ENCODE results near the gene ADCY9.

Gene ADCY9

GRCh38 chr16:3938471-3938842 lies 177.8 kb downstream of the ADCY9 start:
- no peak overlapping the region for H3K18ac ChIP-seq (ENCODE audit: low read depth in 1 of 2, low read length in 2 of 2)
- H2BK12ac ChIP-seq (ENCODE audit: low read length in 2 of 2), result peak overlapping the region in 1 of 2 experiments; percentile 0
- no peak overlapping the region for H4K91ac ChIP-seq (ENCODE audit: low read length)
- H3K9ac ChIP-seq (ENCODE audit: low read length), result peak overlapping the region; percentile 82
- H3K27me3 ChIP-seq (ENCODE audit: control insufficient read depth in 1 of 2, insufficient read depth in 1 of 2, low read length in 2 of 2), result no peaks in the 10 kb centered on the region
- peaks cover 13% of the 10 kb centered on the region for H3K4me1 ChIP-seq (ENCODE audit: control insufficient read depth, insufficient read depth, low read depth, low read length)
- H2BK5ac ChIP-seq (ENCODE audit: low read depth, low read length, poor library complexity, severe bottlenecking), result no peak overlapping the region
- no peak overlapping the region for H3K4me2 ChIP-seq (ENCODE audit: low read length, poor library complexity, severe bottlenecking)
- H4K8ac ChIP-seq (ENCODE audit: low read length), result no peak overlapping the region
- no peak overlapping the region for H3K14ac ChIP-seq (ENCODE audit: low read length in 2 of 2)
- no peak overlapping the region for H3K27ac ChIP-seq (ENCODE audit: low read length, poor library complexity, severe bottlenecking)
- H3K9me3 ChIP-seq (ENCODE audit: control insufficient read depth, low read length), result no peaks in the 10 kb centered on the region
- peaks cover 0 to 3% of the 10 kb centered on the region in 2 experiments for H3K36me3 ChIP-seq (ENCODE audit: control insufficient read depth in 1 of 2, insufficient read depth in 2 of 2, low read depth in 1 of 2, low read length in 2 of 2)
- peak overlapping the region; percentile 83 for H2BK15ac ChIP-seq (ENCODE audit: low read depth, poor library complexity, severe bottlenecking)
- peak overlapping the region in 1 of 2 experiments; percentile 93 for H3K4ac ChIP-seq (ENCODE audit: low read depth in 1 of 2, low read length in 2 of 2)
- H2BK120ac ChIP-seq (ENCODE audit: low read depth, low read length), result peak overlapping the region; percentile 95
- no peaks in the 10 kb centered on the region for H3K79me1 ChIP-seq (replicated peaks; ENCODE audit: low read length, poor library complexity, severe bottlenecking)
- no peak overlapping the region for H3K23ac ChIP-seq (ENCODE audit: low read length in 2 of 2)
- no peak overlapping the region for H2AK5ac ChIP-seq (ENCODE audit: low read length, severe bottlenecking)
- H3K4me3 ChIP-seq (ENCODE audit: insufficient read depth in 1 of 2, low read depth in 1 of 2, low read length in 2 of 2), result peak overlapping the region in 1 of 2 experiments; percentile 78
- H2AFZ ChIP-seq (ENCODE audit: low read depth, low read length), result no peak overlapping the region
- DNase-seq, result no peak
- WGBS, result 96% methylated on average over 19 of the region's 19 CpGs

- Histone ChIP-seq H3K4me1 (ENCODE audit: control insufficient read depth, insufficient read depth, low read depth, low read length) (peaks cover 13% of the 10 kb centered on the region), H3K27ac (ENCODE audit: low read length, poor library complexity, severe bottlenecking) (no peak overlapping the region), H3K9me3 (ENCODE audit: control insufficient read depth, low read length) (no peaks in the 10 kb centered on the region), H3K36me3 (ENCODE audit: control insufficient read depth in 1 of 2, insufficient read depth in 2 of 2, low read depth in 1 of 2, low read length in 2 of 2) (no peaks in the 10 kb centered on the region), H3K27me3 (ENCODE audit: control insufficient read depth in 1 of 2, insufficient read depth in 1 of 2, low read length in 2 of 2) (no peaks in the 10 kb centered on the region), H4K91ac (ENCODE audit: low read length) (no peak overlapping the region), H3K4me2 (ENCODE audit: low read length, poor library complexity, severe bottlenecking) (no peak overlapping the region), H2BK15ac (ENCODE audit: low read depth, poor library complexity, severe bottlenecking) (peak overlapping the region; percentile 67), H3K14ac (ENCODE audit: low read length in 2 of 2) (no peak overlapping the region), H3K4me3 (ENCODE audit: insufficient read depth in 1 of 2, low read depth in 1 of 2, low read length in 2 of 2) (no peak overlapping the region), H3K23ac (ENCODE audit: low read length in 2 of 2) (no peak overlapping the region), H2BK120ac (ENCODE audit: low read depth, low read length) (no peak overlapping the region), H3K79me1 (replicated peaks; ENCODE audit: low read length, poor library complexity, severe bottlenecking) (no peaks in the 10 kb centered on the region), H3K4ac (ENCODE audit: low read depth in 1 of 2, low read length in 2 of 2) (no peak overlapping the region), H2BK12ac (ENCODE audit: low read length in 2 of 2) (no peak overlapping the region), H3K9ac (ENCODE audit: low read length) (no peak overlapping the region), H2BK5ac (ENCODE audit: low read depth, low read length, poor library complexity, severe bottlenecking) (no peak overlapping the region), H2AFZ (ENCODE audit: low read depth, low read length) (no peak overlapping the region), H2AK5ac (ENCODE audit: low read length, severe bottlenecking) (no peak overlapping the region), H3K18ac (ENCODE audit: low read depth in 1 of 2, low read length in 2 of 2) (no peak overlapping the region), H4K8ac (ENCODE audit: low read length) (no peak overlapping the region)
- DNase-seq, result no peak
- WGBS, result 95% methylated on average over 13 of the region's 13 CpGs
Measured at GRCh38 chr16:3937066-3937875, 179.0 kb downstream of the ADCY9 start.

GRCh38 chr16:3935921-3936320 lies 180.3 kb downstream of the ADCY9 start:
- no peak overlapping the region for H3K9ac ChIP-seq (ENCODE audit: low read length)
- 90% methylated on average over 4 of the region's 4 CpGs for WGBS
- H3K9me3 ChIP-seq (ENCODE audit: control insufficient read depth, low read length), result no peaks in the 10 kb centered on the region

GRCh38 chr16:3934491-3935181 lies 181.6 kb downstream of the ADCY9 start:
- H3K23ac ChIP-seq (ENCODE audit: low read length in 2 of 2), result no peak overlapping the region
- DNase-seq, result no peak
- H3K4ac ChIP-seq (ENCODE audit: low read depth in 1 of 2, low read length in 2 of 2), result no peak overlapping the region
- H3K18ac ChIP-seq (ENCODE audit: low read depth in 1 of 2, low read length in 2 of 2), result no peak overlapping the region
- H3K4me2 ChIP-seq (ENCODE audit: low read length, poor library complexity, severe bottlenecking), result no peak overlapping the region
- H3K9me3 ChIP-seq (ENCODE audit: control insufficient read depth, low read length), result no peaks in the 10 kb centered on the region
- no peak overlapping the region for H3K4me3 ChIP-seq (ENCODE audit: insufficient read depth in 1 of 2, low read depth in 1 of 2, low read length in 2 of 2)
- H3K27me3 ChIP-seq (ENCODE audit: control insufficient read depth in 1 of 2, insufficient read depth in 1 of 2, low read length in 2 of 2), result no peaks in the 10 kb centered on the region
- H3K27ac ChIP-seq (ENCODE audit: low read length, poor library complexity, severe bottlenecking), result no peak overlapping the region
- H2AFZ ChIP-seq (ENCODE audit: low read depth, low read length), result no peak overlapping the region
- no peak overlapping the region for H2BK12ac ChIP-seq (ENCODE audit: low read length in 2 of 2)
- H2BK120ac ChIP-seq (ENCODE audit: low read depth, low read length), result no peak overlapping the region
- H3K79me1 ChIP-seq (replicated peaks; ENCODE audit: low read length, poor library complexity, severe bottlenecking), result no peaks in the 10 kb centered on the region
- H4K8ac ChIP-seq (ENCODE audit: low read length), result no peak overlapping the region
- H2BK15ac ChIP-seq (ENCODE audit: low read depth, poor library complexity, severe bottlenecking), result no peak overlapping the region
- H3K4me1 ChIP-seq (ENCODE audit: control insufficient read depth, insufficient read depth, low read depth, low read length), result peaks cover 10% of the 10 kb centered on the region
- no peak overlapping the region for H3K9ac ChIP-seq (ENCODE audit: low read length)
- no peak overlapping the region for H4K91ac ChIP-seq (ENCODE audit: low read length)
- WGBS, result 90% methylated on average over 12 of the region's 13 CpGs
- no peak overlapping the region for H2BK5ac ChIP-seq (ENCODE audit: low read depth, low read length, poor library complexity, severe bottlenecking)
- H2AK5ac ChIP-seq (ENCODE audit: low read length, severe bottlenecking), result no peak overlapping the region
- H3K14ac ChIP-seq (ENCODE audit: low read length in 2 of 2), result no peak overlapping the region
- H3K36me3 ChIP-seq (ENCODE audit: control insufficient read depth in 1 of 2, insufficient read depth in 2 of 2, low read depth in 1 of 2, low read length in 2 of 2), result no peaks in the 10 kb centered on the region

More at GRCh38 chr16:3935921-3936320, 180.3 kb downstream of the ADCY9 start:
- H4K91ac ChIP-seq (ENCODE audit: low read length), result no peak overlapping the region
- DNase-seq, result no peak
- H3K23ac ChIP-seq (ENCODE audit: low read length in 2 of 2), result no peak overlapping the region
- no peaks in the 10 kb centered on the region for H3K27me3 ChIP-seq (ENCODE audit: control insufficient read depth in 1 of 2, insufficient read depth in 1 of 2, low read length in 2 of 2)
- H3K18ac ChIP-seq (ENCODE audit: low read depth in 1 of 2, low read length in 2 of 2), result no peak overlapping the region
- no peak overlapping the region for H2AK5ac ChIP-seq (ENCODE audit: low read length, severe bottlenecking)
- no peak overlapping the region for H3K4me2 ChIP-seq (ENCODE audit: low read length, poor library complexity, severe bottlenecking)
- no peak overlapping the region for H2BK12ac ChIP-seq (ENCODE audit: low read length in 2 of 2)
- H3K14ac ChIP-seq (ENCODE audit: low read length in 2 of 2), result no peak overlapping the region
- no peak overlapping the region for H2AFZ ChIP-seq (ENCODE audit: low read depth, low read length)
- no peaks in the 10 kb centered on the region for H3K79me1 ChIP-seq (replicated peaks; ENCODE audit: low read length, poor library complexity, severe bottlenecking)
- no peak overlapping the region for H3K27ac ChIP-seq (ENCODE audit: low read length, poor library complexity, severe bottlenecking)
- H3K4me3 ChIP-seq (ENCODE audit: insufficient read depth in 1 of 2, low read depth in 1 of 2, low read length in 2 of 2), result no peak overlapping the region
- no peak overlapping the region for H4K8ac ChIP-seq (ENCODE audit: low read length)
- no peak overlapping the region for H2BK120ac ChIP-seq (ENCODE audit: low read depth, low read length)
- H3K36me3 ChIP-seq (ENCODE audit: control insufficient read depth in 1 of 2, insufficient read depth in 2 of 2, low read depth in 1 of 2, low read length in 2 of 2), result no peaks in the 10 kb centered on the region
- no peak overlapping the region for H2BK5ac ChIP-seq (ENCODE audit: low read depth, low read length, poor library complexity, severe bottlenecking)
- H3K4me1 ChIP-seq (ENCODE audit: control insufficient read depth, insufficient read depth, low read depth, low read length), result peaks cover 13% of the 10 kb centered on the region
- no peak overlapping the region for H3K4ac ChIP-seq (ENCODE audit: low read depth in 1 of 2, low read length in 2 of 2)
- H2BK15ac ChIP-seq (ENCODE audit: low read depth, poor library complexity, severe bottlenecking), result no peak overlapping the region
